GM23338 (cell line): ENCODE measurements around the gene DLX3. TPM values are rescaled to one million over a fixed set of nuclear protein-coding genes. Genes with fewer than 3 reads are reported as not detected.

Source experiments
- ATAC-seq: fragments of 200-7000 bp; cut with Tn5 transposase; 3 replicates; pipeline ENCODE4 v1.9.1; 2020
- DNase-seq: peaks from one replicate; pipeline ENCODE4 v3.0.0-alpha.2; 2015; ENCODE audit warnings: low spot score
- H2AFZ ChIP-seq: fragments of 200-600 bp; sonication (generic); 2 replicates; pipeline ENCODE4 v1.8.0; 2016; ENCODE audit warnings: antibody characterized with exemption, mild to moderate bottlenecking, moderate library complexity
- H3F3A ChIP-seq: fragments of 200-600 bp; sonication (generic); replicated peaks from 2 replicates; pipeline ENCODE4 v1.8.0; 2017; ENCODE audit warnings: antibody characterized with exemption, mixed run types, low read depth
- H3K27ac ChIP-seq: fragments of 200-600 bp; sonication (generic); 2 replicates; pipeline ENCODE4 v1.6.1; 2016; ENCODE audit warnings: low read depth
- H3K27me3 ChIP-seq: fragments of 200-600 bp; sonication (generic); 2 replicates; pipeline ENCODE4 v1.8.0; 2016; ENCODE audit warnings: mild to moderate bottlenecking, mixed run types, moderate library complexity; ENCODE audit not compliant: insufficient read depth
- H3K36me3 ChIP-seq: fragments of 200-600 bp; sonication (generic); 2 replicates; pipeline ENCODE4 v1.8.0; 2016; ENCODE audit warnings: mild to moderate bottlenecking; ENCODE audit not compliant: insufficient read depth
- H3K4me1 ChIP-seq: fragments of 200-600 bp; sonication (generic); 2 replicates; pipeline ENCODE4 v1.8.0; 2016; ENCODE audit warnings: mild to moderate bottlenecking, moderate library complexity; ENCODE audit not compliant: insufficient read depth
- H3K4me2 ChIP-seq: fragments of 200-600 bp; sonication (generic); 2 replicates; pipeline ENCODE4 v1.7.1; 2017; ENCODE audit warnings: mixed run types
- H3K4me3 ChIP-seq: fragments of 200-600 bp; sonication (generic); 2 replicates; pipeline ENCODE4 v1.6.1; 2016; ENCODE audit warnings: mixed run types
- H3K79me2 ChIP-seq: fragments of 200-600 bp; sonication (generic); replicated peaks from 2 replicates; pipeline ENCODE4 v1.8.0; 2017; ENCODE audit warnings: mild to moderate bottlenecking; ENCODE audit not compliant: insufficient read depth
- H3K9me2 ChIP-seq: fragments of 200-600 bp; sonication (generic); 2 replicates; pipeline ENCODE4 v1.8.0; 2017; ENCODE audit not compliant: insufficient read depth
- H4K20me1 ChIP-seq: fragments of 200-600 bp; sonication (generic); replicated peaks from 2 replicates; pipeline ENCODE4 v1.8.0; 2017; ENCODE audit warnings: mild to moderate bottlenecking; ENCODE audit not compliant: insufficient read depth
- H3K27ac Mint-ChIP-seq: 2 replicates; pipeline ENCODE4 v1.8.0; 2020; ENCODE audit warnings: inconsistent platforms, mild to moderate bottlenecking, moderate library complexity, mixed read lengths
- H3K27me3 Mint-ChIP-seq: 3 replicates; pipeline ENCODE4 v1.8.0; 2022; ENCODE audit warnings: low read depth, mild to moderate bottlenecking, moderate library complexity, mixed read lengths, inconsistent platforms; ENCODE audit not compliant: insufficient read depth, poor library complexity
- H3K36me3 Mint-ChIP-seq: 3 replicates; pipeline ENCODE4 v1.8.0; 2021; ENCODE audit warnings: low read depth, mild to moderate bottlenecking, inconsistent platforms, moderate library complexity, mixed read lengths
- H3K4me1 Mint-ChIP-seq: 3 replicates; pipeline ENCODE4 v1.8.0; 2020; ENCODE audit warnings: mild to moderate bottlenecking, inconsistent platforms, mixed read lengths
- H3K4me3 Mint-ChIP-seq: 3 replicates; pipeline ENCODE4 v1.8.0; 2021; ENCODE audit warnings: moderate library complexity, mild to moderate bottlenecking, inconsistent platforms, mixed read lengths
- H3K9me3 Mint-ChIP-seq: 3 replicates; pipeline ENCODE4 v1.8.0; 2020; ENCODE audit warnings: moderate library complexity, mild to moderate bottlenecking, inconsistent platforms, mixed read lengths
- JUNB ChIP-seq: IDR thresholded peaks from one replicate; pipeline ENCODE4 v1.6.1; 2016; ENCODE audit warnings: antibody characterized with exemption; ENCODE audit not compliant: unreplicated experiment
- NANOG ChIP-seq: IDR thresholded peaks from 2 replicates; pipeline ENCODE4 v1.6.1; 2016; ENCODE audit warnings: antibody characterized with exemption, borderline replicate concordance
- ZNF114 ChIP-seq: fragments of 250-450 bp; sonication (Bioruptor Pico); IDR thresholded peaks from 2 replicates; pipeline ENCODE4 v1.5.0; 2020; ENCODE audit warnings: mild to moderate bottlenecking, moderate library complexity
- ZNF331 ChIP-seq: fragments of 250-450 bp; sonication (Bioruptor Pico); IDR thresholded peaks from 2 replicates; pipeline ENCODE4 v1.5.0; 2020; ENCODE audit warnings: low read depth, mild to moderate bottlenecking, moderate library complexity
- polyA plus RNA-seq: library from polyadenylated mRNA; unstranded; fragments of >200 nt; fragmentation: Nextera tagmentation; extraction: Ambion mirVana; gene quantifications from 2 replicates; pipeline ENCODE4 v1.2.1, GENCODE V29; 2016
- total RNA-seq: library from RNA; depleted of rRNA; stranded (reverse); fragments of >200 nt; shearing (Covaris generic); gene quantifications from 2 replicates; pipeline ENCODE4 v1.2.3, GENCODE V29; 2014
- TF ChIP-seq, protein P1 (sequence below): fragments of 250-450 bp; sonication (Bioruptor Pico); IDR thresholded peaks from 2 replicates; pipeline ENCODE4 v1.5.0; 2020; ENCODE audit warnings: mild to moderate bottlenecking, moderate library complexity
- TF ChIP-seq, protein P2 (sequence below): IDR thresholded peaks from one replicate; pipeline ENCODE4 v1.6.1; 2018; ENCODE audit warnings: antibody characterized with exemption; ENCODE audit not compliant: unreplicated experiment
- TF ChIP-seq, protein P3 (sequence below): IDR thresholded peaks from 2 replicates; pipeline ENCODE4 v1.6.1; 2016; ENCODE audit warnings: antibody characterized with exemption

The DLX3 gene
- total and polyA plus RNA-seq, 2 experiments from 2014 or later = 0.14 to 0.27 TPM

DNA sequence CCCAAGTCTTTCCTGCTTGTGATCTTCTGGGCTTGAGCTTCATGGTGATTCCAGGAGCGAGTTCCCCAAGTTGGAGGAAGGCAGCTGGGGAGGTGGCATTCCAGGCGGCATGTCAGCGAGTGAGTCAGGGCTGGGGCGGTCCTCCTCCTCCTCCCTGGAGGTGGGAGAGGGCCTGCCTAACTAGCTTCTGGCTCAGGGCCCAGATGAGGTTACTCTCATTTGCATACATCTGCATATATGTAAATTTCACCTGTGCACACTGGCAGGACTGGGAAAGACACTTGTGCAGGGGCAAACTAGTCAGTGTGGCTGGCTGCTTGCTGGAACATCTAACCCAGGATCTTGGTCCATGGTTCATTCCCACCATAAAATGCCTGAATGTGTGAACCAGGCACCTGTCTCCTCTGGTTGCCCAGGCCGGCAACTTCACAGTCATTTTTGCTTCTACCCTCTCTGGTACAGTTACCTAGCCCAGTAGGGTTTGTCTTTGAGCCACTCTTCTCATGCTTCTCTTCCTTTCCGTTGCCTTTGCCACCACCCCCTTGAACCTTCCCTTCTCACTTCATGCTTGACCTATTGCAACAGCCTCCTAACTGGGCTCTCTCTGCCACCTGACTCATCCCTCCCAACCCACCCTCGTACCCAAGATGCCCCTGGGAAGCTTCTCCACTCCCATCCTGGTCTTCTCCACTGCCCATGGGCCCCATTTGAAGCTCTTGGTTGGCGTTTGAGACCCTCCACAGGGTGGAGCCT lies 35.7 kb downstream of the DLX3 start (continued):
- TF ChIP-seq, protein P1, sequence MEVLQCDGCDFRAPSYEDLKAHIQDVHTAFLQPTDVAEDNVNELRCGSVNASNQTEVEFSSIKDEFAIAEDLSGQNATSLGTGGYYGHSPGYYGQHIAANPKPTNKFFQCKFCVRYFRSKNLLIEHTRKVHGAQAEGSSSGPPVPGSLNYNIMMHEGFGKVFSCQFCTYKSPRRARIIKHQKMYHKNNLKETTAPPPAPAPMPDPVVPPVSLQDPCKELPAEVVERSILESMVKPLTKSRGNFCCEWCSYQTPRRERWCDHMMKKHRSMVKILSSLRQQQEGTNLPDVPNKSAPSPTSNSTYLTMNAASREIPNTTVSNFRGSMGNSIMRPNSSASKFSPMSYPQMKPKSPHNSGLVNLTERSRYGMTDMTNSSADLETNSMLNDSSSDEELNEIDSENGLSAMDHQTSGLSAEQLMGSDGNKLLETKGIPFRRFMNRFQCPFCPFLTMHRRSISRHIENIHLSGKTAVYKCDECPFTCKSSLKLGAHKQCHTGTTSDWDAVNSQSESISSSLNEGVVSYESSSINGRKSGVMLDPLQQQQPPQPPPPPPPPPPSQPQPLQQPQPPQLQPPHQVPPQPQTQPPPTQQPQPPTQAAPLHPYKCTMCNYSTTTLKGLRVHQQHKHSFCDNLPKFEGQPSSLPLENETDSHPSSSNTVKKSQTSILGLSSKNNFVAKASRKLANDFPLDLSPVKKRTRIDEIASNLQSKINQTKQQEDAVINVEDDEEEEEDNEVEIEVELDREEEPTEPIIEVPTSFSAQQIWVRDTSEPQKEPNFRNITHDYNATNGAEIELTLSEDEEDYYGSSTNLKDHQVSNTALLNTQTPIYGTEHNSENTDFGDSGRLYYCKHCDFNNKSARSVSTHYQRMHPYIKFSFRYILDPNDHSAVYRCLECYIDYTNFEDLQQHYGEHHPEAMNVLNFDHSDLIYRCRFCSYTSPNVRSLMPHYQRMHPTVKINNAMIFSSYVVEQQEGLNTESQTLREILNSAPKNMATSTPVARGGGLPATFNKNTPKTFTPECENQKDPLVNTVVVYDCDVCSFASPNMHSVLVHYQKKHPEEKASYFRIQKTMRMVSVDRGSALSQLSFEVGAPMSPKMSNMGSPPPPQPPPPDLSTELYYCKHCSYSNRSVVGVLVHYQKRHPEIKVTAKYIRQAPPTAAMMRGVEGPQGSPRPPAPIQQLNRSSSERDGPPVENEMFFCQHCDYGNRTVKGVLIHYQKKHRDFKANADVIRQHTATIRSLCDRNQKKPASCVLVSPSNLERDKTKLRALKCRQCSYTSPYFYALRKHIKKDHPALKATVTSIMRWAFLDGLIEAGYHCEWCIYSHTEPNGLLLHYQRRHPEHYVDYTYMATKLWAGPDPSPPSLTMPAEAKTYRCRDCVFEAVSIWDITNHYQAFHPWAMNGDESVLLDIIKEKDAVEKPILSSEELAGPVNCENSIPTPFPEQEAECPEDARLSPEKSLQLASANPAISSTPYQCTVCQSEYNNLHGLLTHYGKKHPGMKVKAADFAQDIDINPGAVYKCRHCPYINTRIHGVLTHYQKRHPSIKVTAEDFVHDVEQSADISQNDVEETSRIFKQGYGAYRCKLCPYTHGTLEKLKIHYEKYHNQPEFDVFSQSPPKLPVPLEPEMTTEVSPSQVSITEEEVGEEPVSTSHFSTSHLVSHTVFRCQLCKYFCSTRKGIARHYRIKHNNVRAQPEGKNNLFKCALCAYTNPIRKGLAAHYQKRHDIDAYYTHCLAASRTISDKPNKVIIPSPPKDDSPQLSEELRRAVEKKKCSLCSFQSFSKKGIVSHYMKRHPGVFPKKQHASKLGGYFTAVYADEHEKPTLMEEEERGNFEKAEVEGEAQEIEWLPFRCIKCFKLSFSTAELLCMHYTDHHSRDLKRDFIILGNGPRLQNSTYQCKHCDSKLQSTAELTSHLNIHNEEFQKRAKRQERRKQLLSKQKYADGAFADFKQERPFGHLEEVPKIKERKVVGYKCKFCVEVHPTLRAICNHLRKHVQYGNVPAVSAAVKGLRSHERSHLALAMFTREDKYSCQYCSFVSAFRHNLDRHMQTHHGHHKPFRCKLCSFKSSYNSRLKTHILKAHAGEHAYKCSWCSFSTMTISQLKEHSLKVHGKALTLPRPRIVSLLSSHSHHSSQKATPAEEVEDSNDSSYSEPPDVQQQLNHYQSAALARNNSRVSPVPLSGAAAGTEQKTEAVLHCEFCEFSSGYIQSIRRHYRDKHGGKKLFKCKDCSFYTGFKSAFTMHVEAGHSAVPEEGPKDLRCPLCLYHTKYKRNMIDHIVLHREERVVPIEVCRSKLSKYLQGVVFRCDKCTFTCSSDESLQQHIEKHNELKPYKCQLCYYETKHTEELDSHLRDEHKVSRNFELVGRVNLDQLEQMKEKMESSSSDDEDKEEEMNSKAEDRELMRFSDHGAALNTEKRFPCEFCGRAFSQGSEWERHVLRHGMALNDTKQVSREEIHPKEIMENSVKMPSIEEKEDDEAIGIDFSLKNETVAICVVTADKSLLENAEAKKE (CRISPR knock-in tag) = no peak
- TF ChIP-seq NANOG (no peak), ZNF331 (CRISPR knock-in tag) (no peak)
- TF ChIP-seq, protein P2, sequence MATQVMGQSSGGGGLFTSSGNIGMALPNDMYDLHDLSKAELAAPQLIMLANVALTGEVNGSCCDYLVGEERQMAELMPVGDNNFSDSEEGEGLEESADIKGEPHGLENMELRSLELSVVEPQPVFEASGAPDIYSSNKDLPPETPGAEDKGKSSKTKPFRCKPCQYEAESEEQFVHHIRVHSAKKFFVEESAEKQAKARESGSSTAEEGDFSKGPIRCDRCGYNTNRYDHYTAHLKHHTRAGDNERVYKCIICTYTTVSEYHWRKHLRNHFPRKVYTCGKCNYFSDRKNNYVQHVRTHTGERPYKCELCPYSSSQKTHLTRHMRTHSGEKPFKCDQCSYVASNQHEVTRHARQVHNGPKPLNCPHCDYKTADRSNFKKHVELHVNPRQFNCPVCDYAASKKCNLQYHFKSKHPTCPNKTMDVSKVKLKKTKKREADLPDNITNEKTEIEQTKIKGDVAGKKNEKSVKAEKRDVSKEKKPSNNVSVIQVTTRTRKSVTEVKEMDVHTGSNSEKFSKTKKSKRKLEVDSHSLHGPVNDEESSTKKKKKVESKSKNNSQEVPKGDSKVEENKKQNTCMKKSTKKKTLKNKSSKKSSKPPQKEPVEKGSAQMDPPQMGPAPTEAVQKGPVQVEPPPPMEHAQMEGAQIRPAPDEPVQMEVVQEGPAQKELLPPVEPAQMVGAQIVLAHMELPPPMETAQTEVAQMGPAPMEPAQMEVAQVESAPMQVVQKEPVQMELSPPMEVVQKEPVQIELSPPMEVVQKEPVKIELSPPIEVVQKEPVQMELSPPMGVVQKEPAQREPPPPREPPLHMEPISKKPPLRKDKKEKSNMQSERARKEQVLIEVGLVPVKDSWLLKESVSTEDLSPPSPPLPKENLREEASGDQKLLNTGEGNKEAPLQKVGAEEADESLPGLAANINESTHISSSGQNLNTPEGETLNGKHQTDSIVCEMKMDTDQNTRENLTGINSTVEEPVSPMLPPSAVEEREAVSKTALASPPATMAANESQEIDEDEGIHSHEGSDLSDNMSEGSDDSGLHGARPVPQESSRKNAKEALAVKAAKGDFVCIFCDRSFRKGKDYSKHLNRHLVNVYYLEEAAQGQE = no peak

DNA sequence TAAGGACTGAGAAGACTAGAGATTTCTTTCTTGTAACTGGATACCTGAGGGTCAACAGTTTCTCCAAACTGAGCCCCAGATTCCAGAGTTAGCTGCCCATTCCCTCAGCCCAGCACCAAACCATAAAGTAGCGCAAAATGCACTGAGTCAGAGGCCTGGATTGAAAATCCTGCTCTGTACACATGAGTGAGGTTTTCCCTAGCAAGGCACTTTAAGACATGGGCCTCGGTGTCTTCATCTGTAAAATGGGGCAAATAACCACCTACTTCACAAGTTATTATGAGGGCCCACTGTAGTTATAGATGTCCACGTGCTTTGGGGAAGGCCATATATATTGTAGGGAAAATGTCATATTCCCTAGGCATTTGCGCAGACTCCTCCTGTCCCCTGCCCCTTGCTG lies 36.3 kb downstream of the DLX3 start:
- Mint-ChIP-seq H3K27ac (no peak overlapping the region), H3K36me3 (no peaks in the 10 kb centered on the region), H3K27me3 (peaks cover 45% of the 10 kb centered on the region), H3K4me3 (no peak overlapping the region), H3K9me3 (no peaks in the 10 kb centered on the region), H3K4me1 (peaks cover 23% of the 10 kb centered on the region)
- ATAC-seq (no peak), DNase-seq (no peak)
- Histone ChIP-seq H3K9me2 (no peaks in the 10 kb centered on the region), H3K36me3 (no peaks in the 10 kb centered on the region), H3K79me2 (no peaks in the 10 kb centered on the region), H3K4me3 (no peak overlapping the region), H3K4me2 (no peak overlapping the region), H4K20me1 (peaks cover 6% of the 10 kb centered on the region; the same call in 1 of the 2 replicates), H3K4me1 (peaks cover 13% of the 10 kb centered on the region), H3K27me3 (peaks cover 35% of the 10 kb centered on the region), H2AFZ (no peak overlapping the region), H3K27ac (no peak overlapping the region), H3F3A (no peaks in the 10 kb centered on the region)
- TF ChIP-seq, protein P2 = no peak
- TF ChIP-seq ZNF331 (CRISPR knock-in tag) = no peak
- TF ChIP-seq ZNF114 = no peak
- TF ChIP-seq, protein P3, sequence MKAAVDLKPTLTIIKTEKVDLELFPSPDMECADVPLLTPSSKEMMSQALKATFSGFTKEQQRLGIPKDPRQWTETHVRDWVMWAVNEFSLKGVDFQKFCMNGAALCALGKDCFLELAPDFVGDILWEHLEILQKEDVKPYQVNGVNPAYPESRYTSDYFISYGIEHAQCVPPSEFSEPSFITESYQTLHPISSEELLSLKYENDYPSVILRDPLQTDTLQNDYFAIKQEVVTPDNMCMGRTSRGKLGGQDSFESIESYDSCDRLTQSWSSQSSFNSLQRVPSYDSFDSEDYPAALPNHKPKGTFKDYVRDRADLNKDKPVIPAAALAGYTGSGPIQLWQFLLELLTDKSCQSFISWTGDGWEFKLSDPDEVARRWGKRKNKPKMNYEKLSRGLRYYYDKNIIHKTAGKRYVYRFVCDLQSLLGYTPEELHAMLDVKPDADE = no peak
- no peak for TF ChIP-seq NANOG
- no peak for TF ChIP-seq JUNB
